Astrocyte (in vitro differentiated cells and primary cell): ENCODE results near the gene NCAPD2.

Experiments used
- CTCF ChIP-seq: IDR thresholded peaks from 2 replicates; pipeline ENCODE4 v1.5.1; 2011; ENCODE audit warnings: low read depth, mild to moderate bottlenecking, inconsistent platforms, low read length, moderate library complexity; ENCODE audit not compliant: insufficient read depth
- EZH2 ChIP-seq: IDR thresholded peaks from 2 replicates; pipeline ENCODE4 v1.6.1; 2012; ENCODE audit warnings: mild to moderate bottlenecking, low read length, inconsistent platforms; ENCODE audit not compliant: insufficient read depth

- TF ChIP-seq CTCF (no peak), EZH2 (no peak)
Measured at GRCh38 chr12:6536894-6537579, 43.1 kb downstream of the NCAPD2 start.
